NCI-H146 treated with DMSO at 0.1 percent for 48 hours (cell line): ENCODE measurements around the gene OTOR.

Experiments used
- DNase-seq: peaks from one replicate; lab custom pipeline; 2025; ENCODE audit not compliant: unreplicated experiment; lab: John Stamatoyannopoulos, UW

Gene OTOR, protein sequence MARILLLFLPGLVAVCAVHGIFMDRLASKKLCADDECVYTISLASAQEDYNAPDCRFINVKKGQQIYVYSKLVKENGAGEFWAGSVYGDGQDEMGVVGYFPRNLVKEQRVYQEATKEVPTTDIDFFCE

DNA sequence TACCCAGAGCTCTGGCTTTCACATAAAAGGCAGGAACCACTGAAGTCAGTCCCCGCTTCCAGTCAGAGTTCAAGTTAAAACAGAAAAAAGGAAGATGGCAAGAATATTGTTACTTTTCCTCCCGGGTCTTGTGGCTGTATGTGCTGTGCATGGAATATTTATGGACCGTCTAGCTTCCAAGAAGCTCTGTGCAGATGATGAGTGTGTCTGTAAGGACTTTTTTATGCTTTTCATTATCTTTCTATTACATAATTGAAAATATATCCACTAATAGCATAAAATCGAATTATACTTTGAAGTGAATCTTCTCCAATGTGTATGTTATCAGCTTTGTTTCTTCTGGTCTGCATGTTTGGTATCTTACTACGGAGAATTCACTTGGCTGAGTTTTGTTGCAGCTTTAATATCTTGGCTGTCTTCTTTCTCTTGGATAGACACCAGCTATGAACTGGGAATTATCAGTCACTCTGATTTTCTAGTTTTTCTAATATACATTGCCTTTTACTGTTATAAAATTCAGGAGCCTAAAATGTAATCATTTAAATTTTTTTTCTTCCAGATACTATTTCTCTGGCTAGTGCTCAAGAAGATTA, at the start of gene OTOR:
TSS of gene OTOR (plus strand) at position 51 of the 593 bp plus-strand sequence. CDS start at position 95, 44 bp downstream.
- DNase-seq, result no peak

DNA sequence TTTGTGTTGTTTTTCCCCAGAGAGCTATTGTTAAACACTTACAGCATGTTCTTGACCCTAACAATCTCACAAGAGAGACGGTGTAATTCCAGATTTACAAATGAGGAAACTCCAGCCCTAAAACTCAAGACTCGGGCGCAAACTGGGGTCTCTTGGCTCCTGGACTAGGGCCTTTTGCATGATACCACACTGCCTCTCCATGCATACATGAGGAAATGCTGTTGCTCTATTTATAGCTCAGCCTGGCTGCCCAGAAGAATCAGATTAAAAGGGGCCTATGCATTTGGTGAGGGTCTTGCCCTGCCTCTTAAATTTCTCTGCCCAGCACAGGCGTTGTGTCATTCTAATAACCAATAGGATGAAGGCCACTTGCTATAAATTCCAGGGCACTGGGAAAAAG, 48.9 kb upstream of the OTOR start:
- no peak for DNase-seq

DNA sequence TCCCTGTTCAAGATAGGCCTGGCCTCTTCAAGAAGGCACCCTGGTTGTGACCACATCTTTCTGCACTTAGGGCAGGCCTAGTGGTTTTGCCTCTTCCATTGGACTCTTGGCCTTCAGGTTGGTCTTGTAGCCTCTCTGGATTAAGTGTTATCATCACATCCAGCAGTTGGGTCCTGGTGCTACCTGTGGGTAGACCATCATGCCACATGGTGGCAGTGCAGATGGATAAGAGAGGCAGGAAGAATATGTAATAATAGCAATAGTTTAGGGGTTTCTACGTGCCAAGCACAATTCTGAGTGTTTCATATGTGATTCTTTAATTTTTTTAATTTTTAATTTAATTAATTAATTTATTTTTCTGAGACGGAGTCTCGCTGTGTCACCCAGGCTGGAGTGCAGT, 46.9 kb upstream of the OTOR start:
- DNase-seq, result no peak

DNA sequence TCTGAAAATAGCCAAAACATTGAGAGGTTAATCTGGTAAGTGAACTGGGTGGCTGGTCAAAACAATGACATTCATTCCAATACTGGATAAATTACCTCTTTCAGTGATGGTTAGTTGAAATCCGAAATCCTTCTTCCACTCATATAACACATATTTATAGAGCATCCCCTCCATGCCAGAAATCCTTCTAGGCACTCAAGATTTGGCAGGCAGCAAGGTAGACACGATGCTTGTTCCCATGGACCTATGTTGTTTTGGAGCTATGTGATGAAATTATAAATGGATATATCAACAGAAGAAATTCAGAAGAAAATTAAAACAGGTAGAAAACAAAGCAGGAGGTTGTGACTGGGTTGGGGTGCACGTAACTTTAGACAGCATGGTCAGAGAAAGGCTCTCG, 44.6 kb upstream of the OTOR start:
- DNase-seq, result no peak

DNA sequence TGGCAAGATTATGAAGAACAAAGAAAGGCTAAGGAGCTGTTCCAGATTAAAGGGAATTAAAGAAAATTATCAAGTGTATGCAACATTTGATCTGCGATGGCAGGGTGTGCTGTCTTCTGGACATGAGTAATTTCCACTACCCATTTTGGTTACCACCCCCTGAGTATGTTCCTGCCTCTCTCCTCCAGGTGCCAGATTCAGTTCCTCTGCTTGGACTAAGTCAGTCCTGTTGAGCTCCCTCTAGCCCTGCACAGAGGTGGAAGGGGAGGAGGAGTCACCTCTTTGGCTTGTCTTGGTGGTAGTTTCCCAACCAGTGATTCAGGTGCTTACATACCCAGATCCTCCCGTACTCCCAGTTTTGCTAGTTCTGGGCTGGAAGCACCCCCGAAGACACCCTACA, 40.5 kb upstream of the OTOR start:
- no peak for DNase-seq

DNA sequence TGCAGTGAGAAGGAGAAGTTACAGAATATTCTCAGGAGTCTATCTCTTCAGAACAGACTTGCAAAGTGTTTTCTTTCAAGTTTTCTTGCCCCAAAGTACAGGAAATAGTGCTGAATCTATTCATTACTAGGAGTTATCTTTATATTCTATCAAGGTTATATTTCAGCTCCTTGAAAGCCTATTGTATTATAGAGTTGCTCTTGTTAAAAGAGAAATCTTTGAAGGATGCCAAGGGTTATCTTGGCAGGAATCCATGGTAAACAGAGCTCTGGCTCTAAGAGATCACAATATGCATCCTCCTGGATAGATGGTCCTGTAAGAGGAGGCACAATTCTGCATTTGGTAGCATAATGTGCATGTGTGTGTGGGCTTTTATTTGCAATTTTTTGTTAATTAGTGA, 39.6 kb upstream of the OTOR start:
- DNase-seq, result no peak

DNA sequence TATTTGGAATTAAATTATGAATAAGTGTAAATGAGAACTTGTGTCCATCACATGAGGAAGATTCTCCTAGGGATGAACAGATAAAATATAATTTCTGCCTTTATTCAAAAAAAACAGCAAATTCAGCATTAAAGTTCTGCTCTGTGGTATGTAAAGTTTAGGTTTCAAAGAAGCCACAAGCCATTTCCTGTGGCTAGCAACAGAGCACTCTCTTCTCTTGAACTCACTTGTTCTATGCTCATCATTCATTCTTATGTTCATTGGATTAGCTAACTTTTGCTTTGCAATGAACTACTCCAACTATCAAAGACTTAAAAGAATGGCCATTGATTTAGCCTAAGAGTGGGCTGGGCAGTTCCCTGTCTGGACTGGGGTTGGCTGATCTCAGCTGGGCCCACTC, 39.1 kb upstream of the OTOR start:
- no peak for DNase-seq

DNA sequence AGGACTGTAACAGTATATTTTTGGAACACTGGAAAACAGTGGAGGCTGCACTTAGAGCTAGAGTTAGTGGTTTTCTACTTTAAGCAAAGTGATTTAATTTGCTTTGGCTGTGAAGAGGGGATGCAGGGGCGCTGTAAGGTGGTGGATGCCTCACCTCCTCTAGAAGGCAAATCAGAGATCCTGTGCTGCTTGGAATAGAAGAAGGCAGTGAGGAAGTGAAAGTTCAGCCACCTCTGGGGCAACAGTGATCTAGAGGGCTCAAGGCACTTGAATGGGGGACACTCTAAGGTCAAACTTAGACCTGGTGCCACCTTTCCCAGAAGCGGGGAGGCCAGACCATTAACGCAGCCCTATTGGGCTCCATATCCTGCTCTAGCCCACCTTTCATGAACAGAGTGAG, 37.4 kb upstream of the OTOR start:
- no peak for DNase-seq

DNA sequence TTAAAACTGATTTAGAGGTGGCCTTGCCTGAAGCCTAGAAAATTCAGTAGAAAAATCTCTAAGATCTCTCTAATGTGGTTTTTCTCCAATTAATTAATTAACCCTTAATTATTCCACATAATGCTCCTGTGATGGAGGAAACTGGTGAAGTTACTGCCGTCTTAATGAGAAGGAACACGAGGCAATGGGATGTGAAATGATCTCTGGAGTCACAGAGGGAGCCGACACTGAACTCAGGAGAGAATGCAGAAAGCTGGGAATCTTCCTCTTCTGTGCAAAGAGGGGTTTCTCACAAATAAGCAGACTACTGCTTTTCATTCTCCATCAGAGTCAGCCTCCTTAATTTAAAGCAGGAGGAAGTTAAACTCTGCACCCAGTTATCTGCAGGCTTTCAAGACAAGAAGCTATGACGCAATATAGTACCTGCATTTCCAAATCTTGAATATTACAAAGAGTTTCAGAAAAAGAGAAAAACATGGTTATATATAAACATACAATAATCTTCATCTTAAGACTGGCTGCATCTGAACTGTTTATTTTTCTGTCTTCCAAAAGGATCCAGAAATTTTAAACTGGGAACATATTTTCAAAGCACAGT, 36.4 kb upstream of the OTOR start:
- no peak for DNase-seq

DNA sequence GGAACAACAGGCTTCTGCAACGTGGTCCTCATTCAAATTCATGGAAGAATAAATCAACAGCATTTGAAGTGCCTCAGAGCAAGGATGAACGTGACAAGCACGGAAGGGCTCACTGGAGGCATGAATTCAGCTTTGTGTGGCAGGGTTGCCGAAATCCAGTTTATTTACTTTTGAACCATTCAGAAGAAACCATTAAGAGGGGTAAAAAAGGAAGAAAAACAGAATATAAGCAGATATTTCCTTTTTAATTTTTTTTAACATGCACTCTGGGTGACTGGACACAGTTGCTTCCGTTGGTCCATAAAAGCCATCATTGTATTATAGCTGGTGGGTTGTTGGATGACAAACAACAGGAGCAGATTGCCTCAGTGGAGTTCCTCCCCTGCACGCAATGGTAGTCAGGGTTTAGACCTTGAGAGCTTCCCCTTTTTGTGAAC, 35.6 kb upstream of the OTOR start:
- no peak for DNase-seq

DNA sequence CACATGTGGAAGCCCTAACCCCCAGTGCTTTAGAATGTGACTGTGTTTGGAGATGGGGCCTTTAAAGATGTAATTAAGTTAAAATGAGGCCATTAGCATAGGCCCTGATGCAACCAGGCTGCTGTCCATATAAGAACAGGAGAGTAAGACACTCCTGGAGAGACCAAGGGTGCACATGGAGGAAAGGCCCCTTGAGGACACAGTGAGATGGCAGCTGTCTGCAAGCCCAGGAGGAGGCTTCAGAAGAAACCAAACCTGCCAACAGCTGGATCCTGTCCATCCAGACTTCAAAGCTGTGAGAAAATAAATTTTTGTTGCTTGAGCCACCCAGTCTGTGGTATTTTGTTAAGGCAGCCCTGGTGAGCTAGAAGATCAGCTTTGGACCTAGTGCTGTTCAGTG, 35.1 kb upstream of the OTOR start:
- no peak for DNase-seq

DNA sequence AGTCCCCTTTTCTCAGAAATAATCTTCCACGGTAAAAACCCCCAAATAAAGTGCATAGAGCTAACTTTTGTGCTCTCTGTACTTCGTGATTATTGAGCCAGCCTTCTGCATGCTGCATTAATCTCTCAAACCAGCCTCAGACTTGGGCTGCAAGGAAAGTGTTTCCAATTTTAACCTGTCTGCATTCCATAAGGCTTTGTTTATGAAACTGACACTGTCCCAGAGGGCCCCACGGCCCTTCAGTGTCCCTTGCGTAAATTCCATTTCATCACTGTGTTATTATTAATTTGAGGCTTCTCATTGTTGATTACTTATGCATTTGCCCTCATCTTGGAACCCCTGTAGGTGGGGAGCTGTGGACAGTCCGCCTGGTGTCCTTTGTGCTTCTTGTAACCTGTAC, 33.9 kb upstream of the OTOR start:
- no peak for DNase-seq

DNA sequence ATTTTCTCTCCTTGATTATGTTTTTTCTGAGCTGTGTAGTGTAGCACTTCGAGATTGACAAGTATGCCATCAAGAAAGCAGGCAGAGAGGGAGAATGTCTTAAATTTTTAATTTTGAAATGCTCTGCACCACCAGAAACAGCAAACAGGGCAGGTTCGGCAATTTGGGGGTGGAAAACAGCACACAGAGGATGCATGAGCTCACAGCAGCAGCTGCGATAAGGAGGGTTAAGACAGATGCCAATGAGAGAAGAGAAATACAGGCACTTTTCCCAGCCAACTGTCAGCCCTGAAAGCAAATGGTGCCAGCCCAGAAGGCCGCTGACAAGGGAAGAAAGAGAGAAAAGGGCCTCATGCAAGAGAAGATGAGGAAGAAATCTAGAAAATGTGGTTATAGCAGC, 33.4 kb upstream of the OTOR start:
- no peak for DNase-seq

DNA sequence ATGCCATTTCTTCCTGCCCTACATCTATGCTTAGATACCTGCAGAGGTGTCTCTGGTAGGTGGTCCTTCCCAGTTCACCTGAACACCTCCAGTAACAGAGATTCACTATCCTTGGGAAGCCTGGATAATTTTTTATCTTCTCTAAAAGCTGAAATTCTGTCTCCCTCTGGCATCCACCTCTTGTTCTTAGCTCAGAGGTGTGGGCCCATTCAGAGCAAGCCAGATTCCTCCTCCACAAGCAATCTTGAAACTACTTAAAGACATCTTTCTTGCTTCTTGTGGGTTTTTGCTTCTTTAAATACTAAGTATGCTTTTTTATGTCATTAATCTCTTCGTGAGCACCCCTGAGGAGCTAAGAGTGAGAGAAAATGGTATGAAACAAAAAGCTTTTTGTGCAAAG, 28.7 kb upstream of the OTOR start:
- DNase-seq, result no peak

DNA sequence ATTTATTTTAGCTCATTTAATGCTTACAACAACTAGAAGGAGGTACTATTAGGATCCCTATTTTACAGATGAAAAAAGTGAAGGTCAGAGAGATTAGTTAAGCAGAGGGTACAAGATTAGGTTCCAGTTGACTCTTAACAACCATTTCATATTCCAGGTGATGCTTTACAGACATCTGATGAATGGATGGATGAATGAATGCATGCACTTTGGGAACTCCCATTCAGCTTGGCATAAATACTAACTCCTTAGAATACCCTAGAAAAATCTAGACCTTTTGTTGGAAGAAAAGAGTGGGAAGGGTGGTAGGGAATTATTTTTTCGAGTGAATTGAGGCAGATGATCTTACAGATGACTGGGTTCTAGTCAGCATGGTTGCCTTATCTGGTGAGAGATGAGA, 19.1 kb upstream of the OTOR start:
- DNase-seq, result no peak

DNA sequence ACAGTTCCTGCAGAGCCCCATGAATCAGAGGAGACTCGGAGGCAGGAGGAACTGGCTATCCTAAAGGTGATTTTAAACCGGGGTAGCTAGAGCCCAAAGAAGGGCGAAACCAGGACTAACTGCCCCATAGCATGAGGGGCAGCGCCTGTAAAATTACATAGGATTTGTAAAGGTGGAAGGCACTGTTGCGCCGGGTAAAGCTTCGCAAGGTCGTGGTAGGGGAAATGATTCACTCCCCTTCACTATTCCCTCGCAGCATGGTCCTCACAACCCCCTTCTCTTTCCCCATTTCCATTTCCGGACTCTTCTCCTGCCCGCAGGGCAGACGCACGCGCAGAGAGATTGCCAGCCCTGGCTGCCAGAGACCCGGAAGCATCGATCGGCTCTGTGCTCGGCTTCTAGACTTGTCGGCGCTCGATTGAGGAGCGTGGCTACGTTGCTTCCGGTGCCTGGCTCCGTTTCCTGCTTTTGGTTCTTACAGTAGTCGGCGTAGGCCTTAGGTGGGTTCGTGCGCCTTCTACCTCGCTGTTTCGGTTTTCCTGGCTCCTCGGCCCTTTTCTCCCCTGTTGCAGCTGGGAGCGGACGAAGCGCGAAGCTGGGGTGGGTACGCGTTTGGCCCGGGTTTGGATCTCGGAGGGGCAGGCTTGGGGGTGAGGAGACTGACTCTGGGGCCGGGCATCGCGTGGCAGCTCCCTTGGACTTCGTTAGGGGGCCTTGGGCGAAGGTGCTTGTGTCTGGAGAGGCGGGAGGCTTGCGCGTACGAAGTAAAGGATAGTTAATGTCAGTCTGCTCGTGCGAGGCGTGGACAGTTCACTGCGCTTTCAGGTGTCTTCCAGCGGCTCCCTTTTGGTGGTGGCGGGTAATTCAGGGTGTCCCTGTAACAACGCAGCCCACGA, 18.3 kb upstream of the OTOR start, which contains the start of gene SNRPB2:
TSS of gene SNRPB2 (plus strand) at position 462 of the 896 bp plus-strand sequence. CDS start 1,677 bp downstream, outside the sequence.
- DNase-seq, result peak; percentile 94

DNA sequence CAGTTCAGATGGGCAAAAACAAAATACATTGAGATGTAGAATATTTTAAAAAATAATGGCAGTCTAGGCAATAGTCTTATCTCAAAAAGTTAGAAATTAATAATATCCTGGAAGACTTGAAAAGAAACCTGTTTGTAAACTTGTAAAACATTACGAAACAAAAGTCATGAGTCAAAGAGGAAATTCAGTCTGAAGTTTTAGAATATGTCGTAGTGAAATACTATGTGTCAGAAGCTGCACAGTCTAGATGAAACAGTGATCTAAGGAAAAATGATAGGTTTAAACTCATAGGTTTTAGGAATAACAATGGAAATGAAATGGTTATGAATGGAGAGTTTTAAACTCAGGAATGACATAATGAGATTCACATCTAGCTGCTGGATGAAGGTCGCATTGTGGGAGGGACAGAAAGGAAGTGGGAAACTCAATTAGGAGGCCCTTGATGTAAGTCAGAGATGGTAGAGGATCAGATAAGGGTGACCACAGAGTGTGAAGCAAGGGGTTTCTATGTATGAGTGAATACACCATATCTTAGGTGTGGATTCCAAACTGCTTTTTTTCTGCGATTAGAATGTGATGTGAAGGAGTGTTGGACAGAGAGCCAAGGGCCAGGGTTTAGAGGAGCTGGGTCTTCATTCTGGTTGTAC, 15.5 kb upstream of the OTOR start:
- no peak for DNase-seq

DNA sequence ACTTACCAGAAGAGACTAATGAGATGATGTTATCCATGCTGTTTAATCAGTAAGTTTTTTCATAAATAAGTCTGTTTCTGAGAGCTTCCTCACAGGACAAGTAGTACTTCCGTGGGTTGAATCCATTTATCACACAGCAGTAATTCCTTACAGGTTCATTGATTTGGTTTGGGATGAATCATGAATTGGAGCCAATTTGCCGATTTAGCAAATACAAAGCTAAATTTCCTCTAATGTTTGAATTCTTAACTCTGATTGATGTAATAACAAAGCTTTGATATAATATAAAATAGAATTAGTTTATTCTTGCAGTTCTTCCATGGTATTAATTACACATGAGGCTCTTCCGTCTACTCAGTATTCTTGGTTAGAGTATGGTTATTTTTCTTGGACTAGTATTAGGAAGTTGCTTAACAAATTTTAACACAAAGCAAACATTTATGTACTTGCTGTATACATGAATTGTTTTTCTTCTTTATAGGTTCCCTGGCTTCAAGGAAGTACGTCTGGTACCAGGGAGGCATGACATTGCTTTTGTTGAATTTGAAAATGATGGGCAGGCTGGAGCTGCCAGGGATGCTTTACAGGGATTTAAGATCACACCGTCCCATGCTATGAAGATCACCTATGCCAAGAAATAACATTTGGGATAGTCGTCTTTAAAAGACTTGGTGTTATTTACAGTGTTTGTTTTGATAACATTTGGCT, 7.6 kb upstream of the OTOR start:
- DNase-seq, result no peak

DNA sequence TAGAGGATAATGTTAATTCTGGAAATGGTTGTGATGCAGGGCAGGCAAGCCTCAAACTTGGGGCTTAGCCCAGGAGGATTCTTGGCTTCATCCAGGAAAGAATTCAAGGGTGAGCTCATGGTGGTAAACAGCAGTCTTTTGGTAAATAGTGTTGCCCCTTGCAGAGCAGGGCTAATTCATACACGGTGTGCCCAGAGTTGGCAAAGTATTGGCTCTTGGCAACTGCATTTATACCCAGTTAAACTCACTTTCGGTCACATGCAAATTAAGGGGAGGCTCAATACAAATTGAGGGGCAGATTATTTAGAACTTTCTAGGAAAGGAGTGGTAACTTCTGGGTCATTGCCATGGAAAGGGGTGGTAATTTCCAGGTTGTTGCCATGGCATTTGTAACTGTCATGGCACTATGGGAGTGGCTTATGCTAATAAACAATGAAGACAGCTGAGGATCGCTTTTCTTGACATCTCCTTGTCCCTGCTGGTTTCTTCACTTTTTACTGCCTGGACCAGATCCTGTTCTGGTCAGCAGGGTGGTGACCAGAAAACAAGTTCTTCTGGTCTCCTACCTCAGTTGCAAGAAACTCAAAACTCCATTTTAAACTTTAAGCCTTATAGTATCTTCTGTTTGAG, 3.9 kb upstream of the OTOR start:
- DNase-seq, result no peak

DNA sequence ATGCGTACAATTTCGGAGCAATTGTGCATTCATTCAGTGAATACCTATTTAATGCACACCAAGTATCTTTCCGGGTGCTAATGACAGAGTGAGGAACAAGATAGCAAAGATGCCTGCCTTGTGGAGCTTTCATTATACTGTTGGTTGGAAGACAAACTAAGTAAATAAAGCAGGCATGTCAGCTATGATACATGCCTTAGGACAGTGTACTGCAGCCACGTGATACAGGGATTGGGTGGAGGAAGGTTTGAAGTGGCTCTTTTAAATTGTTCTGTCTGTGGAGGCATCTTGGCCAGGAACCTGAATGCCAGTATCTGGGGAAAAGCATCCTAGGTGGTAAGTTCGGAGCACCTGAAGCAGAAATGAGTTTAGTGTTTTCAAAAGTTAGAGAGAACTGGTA, 3.0 kb upstream of the OTOR start:
- no peak for DNase-seq
